H1 (cell line): Measurements from ENCODE around the gene ZNF654. TPM values are rescaled to one million over a fixed set of nuclear protein-coding genes. Genes with fewer than 3 reads are reported as not detected.

Experiments used
- CREB1 ChIP-seq: IDR thresholded peaks from 2 replicates; pipeline ENCODE4 v1.6.1; 2012; ENCODE audit warnings: inconsistent platforms
- KDM4A ChIP-seq: IDR thresholded peaks from one replicate; pipeline ENCODE4 v1.7.1; 2012; ENCODE audit warnings: low read depth, mild to moderate bottlenecking, moderate library complexity, low read length, inconsistent platforms; ENCODE audit not compliant: severe bottlenecking
- NANOG ChIP-seq: IDR thresholded peaks from 2 replicates; pipeline ENCODE4 v1.6.1; 2011; ENCODE audit warnings: low read length, low read depth, mild to moderate bottlenecking, inconsistent platforms; ENCODE audit not compliant: insufficient read depth, poor library complexity, severe bottlenecking
- SIRT6 ChIP-seq: IDR thresholded peaks from one replicate; pipeline ENCODE4 v1.7.1; 2012; ENCODE audit warnings: low read length, inconsistent platforms
- TAF1 ChIP-seq: IDR thresholded peaks from 2 replicates; pipeline ENCODE4 v1.6.1; 2011; ENCODE audit warnings: mild to moderate bottlenecking, low read depth, low read length
- polyA plus RNA-seq, 7 experiments: library from polyadenylated mRNA; depleted of rRNA in 3 of 7; stranded (reverse) in 5 of 7; unstranded in 2 of 7; fragments of >200 nt in 5 of 7; fragments of 200-250 nt in 2 of 7; gene quantifications; 1 replicate in 5 of 7; 2 replicates in 1 of 7; 4 replicates in 1 of 7; pipeline versions ENCODE4 v1.2.1 to v1.2.3, GENCODE V29; 2011 to 2013; ENCODE audit warnings: missing spikeins in 2 of 7, mixed read lengths in 2 of 7
- total RNA-seq: library from RNA; stranded (reverse); fragmentation: NEBNext Ultra II Directional; extraction: Animal tissue kit (Norgen Biotek cat#: 25700); gene quantifications from 2 replicates; pipeline ENCODE4 v1.2.1, GENCODE V29; 2021

The ZNF654 gene
- total and polyA plus RNA-seq, 2 of the 8 experiments (the other 6 are each of a cell fraction or from before 2014, with no cell fraction given), result 0.47 to 5.3 TPM

GRCh38 chr3:88058581-88059379, at the start of gene ZNF654, which contains the start of gene CGGBP1 (continued):
- TF ChIP-seq NANOG (no peak), CREB1 (peak; percentile 50; the same call in 1 of the 2 replicates), TAF1 (peak; percentile 61), SIRT6 (no peak), KDM4A (peak; percentile 76)
